ENCODE results near the gene IGF1.

The IGF1 gene

DNA sequence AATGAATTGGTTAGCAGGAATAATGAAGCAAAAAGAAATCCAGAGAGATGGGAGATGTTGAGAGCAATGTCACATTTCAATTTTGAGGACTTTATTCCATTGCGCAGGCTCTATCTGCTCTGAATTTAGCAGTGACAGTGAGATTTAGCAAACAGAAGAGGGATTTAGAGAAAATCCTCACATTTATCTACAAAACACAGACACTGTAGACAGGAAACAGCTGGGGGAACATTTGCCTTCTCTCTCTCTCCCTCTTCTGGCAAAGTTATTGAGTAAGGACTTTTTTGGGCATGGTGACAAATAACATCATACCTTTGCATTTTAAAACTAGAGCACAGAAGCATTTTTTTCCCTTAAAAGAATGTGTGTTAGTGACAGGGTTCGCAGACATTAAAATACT is at the start of gene IGF1:
IGF1 (minus strand) TSS at position 158 of the 400 bp plus-strand sequence. CDS start 182 bp downstream, outside the sequence.
- no peak for DNase-seq

DNA sequence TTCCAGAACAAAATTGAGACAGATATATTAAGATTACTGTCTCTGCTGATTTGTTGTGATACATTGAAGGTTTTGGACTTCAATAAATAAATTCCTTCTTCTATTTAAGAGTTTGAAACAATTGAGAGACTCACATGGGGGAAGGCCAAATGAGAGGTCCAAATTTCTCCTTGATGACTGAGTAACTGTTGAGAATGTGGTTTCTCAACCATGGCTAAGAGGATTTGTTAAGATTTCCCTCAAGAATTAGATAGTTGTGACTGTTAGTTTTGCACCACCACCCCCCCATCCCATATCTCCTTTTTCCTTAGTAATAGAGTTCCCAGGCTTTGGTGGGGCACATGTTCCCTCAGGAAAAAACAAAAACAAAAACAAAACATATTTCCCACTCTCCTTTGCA is 47.7 kb upstream of the IGF1 start:
- no peak for DNase-seq

DNA sequence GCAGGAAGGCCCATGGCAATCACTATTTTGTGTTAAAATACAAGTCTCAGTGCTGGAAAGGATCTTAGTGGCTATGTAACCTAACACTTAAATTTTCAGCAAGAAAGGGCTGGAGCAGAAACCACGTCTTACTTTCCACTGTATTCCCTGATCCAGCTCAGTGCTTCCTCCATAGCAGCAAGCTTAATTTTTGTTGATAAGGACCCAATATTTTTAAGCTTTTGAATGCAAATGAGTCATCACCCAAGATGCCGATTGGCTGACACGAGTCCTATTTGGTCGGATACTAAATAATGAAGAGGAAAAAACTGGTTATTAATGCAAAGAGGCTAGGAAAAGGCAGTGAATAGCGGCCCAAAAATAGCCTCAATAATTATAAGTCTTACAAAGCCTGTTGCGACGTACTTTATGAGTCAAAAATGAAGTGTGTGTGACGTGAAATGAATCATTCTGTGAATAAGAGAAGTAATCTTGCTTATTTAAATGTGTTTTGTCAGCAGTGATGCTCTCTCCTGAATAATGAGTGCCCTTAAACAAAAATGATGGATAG is 46.9 kb upstream of the IGF1 start:
- no peak for DNase-seq

DNA sequence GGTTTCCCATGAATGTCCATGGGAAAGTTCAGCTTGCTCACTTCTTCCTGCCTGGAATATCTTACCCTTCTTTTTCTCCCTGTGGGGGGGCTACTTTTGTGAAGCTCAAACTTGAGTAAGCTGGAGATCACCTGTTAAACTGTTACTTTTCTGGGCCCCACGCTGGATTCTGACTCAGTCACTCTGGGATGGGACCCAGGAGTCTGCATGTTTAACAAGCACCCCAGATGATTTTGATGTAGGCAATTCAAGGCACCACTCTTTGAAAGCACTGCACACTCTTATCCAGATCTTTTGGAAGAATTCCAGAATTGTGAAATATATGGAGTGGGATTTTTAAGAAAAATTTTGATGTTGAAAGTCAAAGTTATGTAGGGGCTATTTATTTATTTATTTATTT is 46.3 kb upstream of the IGF1 start:
- no peak for DNase-seq

DNA sequence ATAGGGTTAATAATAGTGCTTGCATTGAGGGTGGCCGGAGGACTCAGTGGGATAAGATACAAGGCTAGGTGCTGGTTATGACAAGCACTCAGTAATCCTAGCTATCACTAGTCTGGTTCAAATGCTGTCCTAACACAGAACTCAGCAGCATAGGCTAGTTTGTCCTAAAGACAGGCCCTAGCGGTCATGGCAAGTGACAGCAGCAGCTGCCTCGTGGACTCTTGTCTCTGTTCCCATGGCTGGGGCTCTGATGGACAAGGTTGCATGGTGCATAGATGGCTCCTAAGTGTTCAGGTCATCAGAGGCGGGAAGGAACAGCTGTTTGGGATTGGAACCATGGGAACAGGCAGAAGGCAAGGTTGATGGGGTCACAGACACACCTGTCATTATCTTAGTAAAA is 42.4 kb upstream of the IGF1 start:
- no peak for DNase-seq

DNA sequence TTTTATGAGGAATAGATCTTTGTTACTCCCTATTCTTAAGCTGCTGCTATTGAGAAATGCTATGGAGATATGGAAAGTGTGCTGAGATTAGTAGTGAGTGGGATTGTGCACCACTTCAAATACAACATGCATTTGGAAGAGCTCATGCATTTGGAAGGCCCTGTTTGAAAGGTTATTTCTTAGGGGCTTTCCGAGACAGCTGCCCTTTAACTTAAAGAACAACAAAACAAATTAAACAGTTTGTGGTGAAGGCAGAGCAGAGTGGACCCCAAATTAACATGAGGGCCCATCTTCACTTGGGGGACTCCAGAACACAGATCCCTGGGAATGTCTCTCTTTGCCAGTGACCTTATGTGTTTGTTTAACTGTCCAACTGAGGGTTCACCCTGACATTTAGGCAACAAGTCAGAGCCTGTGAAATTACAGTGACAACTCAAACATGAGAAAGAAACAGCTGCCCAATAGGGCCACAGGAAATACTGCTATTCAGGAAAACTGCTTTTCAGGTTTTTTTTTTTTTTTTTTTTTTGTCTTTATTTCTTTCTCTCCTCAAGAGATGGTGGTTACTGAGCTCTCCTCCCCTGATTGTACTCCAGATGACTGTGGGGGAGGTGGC is 41.4 kb upstream of the IGF1 start:
- DNase-seq: no peak

DNA sequence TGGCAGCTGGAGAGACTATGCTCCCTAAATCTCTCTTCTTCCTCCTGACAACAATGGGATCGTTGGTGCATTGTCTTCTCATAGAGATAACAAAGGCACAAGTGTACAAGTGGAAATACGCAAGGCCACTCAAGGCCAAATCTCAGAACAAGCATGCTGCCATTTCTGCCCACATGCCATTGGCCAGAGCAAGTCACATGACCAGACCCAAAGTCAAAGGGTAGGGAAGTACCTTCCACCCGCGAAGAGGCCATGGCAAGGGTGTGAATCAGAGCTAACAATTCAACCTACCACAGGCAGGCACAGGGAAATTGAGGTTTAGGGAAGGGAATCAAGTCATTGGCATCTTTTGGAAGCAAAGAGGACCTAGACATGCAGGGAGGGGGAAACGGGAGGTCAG is 38.5 kb upstream of the IGF1 start:
- DNase-seq: no peak

DNA sequence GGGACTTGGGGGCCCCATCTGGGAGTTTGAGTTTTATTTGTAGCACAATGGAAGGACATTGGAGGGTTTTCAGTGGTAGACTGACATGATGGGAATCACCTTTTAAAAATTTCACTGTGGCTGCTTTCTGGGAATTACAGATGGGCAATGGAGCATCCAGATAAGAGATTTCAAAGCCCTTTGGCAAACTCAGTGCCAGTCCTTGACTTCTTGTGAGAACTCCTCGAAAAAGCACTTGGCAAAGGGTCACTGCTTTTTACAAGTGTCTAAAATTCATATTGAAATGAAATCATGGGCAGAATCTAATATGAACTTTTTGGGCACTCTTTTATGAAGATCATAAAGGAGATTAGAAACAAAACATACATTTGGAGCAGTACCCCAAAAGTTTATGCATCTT is 34.3 kb upstream of the IGF1 start:
- DNase-seq: no peak

DNA sequence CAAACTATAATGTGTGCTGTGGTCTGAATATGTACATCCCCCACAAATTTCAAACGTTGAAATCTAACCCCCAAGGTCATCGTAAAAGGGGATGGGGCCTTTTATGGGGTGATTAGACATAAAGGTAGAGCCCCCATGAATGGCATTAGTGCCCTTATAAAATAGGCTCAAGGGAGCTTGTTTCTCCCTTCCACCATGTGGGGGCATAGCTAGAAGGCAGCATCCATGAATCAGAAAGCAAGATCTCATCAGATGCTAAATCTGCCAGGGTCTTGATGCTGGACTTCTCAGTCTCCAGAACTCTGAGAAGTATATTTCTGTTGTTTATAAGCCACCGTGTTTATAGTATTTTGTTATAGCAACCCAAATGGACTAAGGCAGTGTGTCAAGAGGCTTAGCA is 33.4 kb upstream of the IGF1 start:
- DNase-seq: no peak

DNA sequence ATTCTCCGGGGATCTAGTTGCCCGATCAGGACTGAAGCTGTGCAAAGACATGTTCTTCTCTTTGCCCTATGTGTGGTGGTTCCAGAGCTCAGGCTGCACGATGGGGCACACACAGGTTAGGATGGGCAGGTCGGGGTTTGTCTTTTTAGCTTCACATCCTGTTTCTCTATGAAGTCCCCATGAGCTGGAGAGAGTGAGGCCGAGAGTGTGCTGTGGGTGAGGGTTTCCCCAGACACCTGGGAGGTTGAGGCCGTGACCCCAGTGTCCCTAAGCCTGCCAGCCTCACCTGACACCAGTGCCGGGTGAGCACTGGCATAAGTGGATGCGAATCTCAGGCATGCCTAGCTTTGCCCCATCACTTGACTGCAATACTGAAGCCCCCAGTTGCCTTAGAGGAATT is 32.9 kb upstream of the IGF1 start:
- no peak for DNase-seq

DNA sequence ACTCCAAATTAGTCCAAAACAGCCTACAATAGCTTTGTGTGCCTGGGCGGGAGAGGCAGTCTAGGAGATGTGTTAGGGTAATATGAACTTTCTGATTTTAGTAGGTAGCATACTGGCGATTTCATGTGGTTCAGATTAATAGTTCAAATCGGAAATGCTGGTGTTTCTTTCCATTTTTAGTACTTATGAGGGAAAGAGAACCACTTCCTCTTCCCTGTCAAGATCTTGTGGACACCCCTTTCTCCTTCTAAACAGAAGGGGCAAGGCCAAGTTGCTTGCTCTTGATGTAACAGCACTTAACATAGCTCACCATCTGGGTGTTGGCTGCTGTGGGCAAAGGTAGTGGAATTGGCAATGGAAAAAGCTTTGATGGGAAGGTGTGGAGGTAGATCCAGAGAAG is 32.2 kb upstream of the IGF1 start:
- no peak for DNase-seq

DNA sequence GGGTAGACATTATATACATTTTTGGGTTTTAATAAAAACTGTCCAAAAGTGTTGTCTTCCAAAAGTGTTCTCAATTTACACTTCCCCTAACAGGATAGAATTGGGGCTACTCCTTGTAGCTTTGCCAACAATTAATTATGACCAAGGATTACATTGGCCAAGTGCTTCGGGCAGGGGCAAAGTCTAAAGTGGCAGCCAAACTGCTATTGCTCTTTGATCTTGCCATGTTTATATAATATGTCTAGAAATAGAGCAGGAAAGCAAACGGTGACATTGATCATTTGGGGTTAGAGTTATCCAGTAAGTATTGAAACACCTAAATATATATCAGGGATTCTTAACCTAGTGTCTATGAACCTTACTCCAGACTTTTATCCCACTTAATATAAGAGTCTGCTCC is 31.2 kb upstream of the IGF1 start:
- DNase-seq: no peak

DNA sequence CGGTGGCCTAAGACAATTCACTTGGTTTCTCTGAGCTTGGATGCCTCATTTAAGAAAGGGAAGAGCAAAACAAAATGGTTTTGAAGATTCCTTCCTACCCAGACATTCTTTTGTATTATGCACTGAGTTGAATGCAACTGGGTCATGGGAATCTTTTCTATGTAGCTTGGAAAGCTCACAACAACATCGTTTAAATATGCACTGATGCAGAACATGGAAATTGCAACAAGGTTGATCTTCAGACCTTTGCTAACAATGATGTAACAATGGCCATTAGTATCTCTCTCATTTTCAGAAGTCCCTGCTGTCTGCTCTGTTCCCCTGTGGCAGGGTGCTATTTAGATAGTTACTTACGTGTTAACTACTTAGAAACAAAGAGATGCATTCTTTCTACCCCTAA is 30.1 kb upstream of the IGF1 start:
- no peak for DNase-seq

DNA sequence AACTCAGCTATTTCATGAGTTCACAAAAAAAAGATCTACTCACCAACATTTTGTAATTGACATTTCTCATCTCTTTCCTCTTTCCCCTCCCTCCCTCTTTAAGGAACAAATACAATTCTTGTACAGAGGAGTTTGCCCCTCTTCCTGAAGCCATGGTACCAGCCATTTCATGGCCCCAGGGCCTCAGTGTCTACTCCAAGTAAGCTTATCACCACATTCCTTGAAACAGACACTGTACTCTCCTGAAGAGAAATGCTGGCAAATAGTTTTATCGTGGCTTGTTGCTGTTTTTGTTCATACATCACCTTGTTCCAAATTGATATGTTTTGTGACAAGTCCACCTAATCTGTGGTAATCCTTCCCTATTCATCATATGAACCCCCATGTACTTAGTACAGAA is 29.7 kb upstream of the IGF1 start:
- DNase-seq: no peak

DNA sequence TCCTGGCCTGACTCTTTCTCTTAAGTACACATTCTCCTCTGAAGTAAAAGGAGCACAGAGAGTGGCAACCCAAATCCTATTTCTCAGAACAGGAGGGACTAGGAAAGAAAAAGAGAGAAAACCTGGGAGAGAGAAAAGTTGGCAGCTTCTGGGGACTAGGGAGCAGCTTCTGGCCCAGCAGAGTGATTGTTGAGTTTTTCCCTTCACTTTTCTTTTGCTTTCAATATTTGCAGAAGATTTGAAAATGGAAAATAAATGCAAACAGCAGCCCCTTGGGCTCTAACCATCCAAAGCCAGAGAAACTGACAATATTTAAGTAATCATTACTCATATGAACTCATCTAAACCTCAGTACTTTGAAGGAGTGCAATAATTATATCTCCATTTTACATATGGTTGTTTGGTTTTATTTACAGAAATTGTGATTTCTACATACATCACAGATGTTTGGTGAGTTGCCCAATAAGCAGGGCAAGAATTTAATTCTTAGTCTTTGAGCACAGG is 28.8 kb upstream of the IGF1 start:
- no peak for DNase-seq

DNA sequence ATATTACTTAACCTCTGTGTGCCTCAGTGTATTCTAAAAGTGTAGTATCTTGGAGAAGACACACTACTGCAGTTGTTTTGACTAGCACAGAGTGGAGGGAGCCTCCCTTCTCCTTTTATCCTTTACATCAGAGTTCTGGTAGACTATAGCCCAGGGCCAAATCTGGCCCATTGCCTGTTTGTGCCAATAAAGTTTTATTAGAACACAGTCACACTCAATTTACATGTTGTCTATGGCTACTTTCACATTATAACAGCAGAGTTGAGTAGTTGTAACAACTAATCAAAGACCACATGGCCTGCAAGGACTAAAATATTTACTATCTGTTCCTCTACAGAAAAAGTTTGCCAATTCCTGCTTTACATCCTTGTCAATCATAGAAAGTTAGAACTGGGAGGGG is 27.7 kb upstream of the IGF1 start:
- no peak for DNase-seq

DNA sequence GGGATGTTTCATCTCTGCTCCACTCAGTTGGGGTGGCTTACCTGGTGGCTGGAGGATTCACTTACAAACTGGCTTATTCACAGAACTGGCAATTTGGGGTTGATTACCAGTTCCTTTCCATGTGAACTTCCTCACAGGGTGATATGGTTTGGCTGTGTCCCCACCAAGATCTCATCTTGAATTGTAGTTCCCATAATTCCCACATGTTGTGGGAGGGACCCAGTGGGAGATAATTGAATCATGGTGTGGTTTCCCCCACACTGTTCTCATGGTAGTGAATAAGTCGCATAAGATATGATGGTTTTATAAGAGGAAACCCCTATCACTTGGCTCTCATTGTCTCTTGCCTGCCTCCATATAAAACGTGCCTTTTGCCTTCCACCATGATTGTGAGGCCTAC is 26.9 kb upstream of the IGF1 start:
- DNase-seq: no peak

DNA sequence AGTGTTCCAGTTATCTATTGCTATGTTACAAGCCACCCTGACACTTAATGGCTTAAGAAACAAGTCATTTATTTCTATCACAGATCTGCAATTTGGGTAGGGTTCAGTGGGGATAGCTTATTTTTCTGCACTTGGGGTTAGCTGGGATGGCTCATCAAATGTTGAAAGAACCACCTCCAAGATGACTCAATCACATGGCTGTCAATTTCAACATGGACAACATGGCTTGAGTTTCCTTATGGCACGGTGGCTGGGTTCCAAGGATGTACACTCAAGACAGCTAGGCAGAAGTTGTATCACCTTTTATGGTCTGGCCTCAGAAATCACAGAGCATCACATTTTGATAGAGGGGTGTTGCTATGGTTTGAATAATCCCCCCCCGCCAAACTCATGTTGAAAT is 24.5 kb upstream of the IGF1 start:
- DNase-seq: no peak

DNA sequence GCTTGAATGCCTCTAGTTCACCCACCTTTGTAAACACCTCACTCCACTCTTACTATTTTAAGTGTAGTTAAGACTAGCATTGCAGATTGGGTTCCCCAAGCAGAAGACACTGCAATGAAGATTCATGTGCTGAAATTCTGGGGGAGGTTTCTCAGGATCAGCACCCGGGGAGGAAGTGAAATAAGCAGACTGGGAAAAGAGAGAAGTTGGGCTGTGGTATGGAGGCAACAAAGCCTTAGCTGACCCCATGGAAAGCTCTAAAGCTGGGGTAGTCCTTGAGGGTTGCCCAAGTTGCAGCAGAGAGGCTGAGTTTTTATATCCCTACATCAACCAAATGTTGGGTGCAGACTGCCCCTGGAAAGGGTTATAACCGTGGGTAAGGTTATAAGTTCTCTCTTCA is 23.9 kb upstream of the IGF1 start:
- no peak for DNase-seq

DNA sequence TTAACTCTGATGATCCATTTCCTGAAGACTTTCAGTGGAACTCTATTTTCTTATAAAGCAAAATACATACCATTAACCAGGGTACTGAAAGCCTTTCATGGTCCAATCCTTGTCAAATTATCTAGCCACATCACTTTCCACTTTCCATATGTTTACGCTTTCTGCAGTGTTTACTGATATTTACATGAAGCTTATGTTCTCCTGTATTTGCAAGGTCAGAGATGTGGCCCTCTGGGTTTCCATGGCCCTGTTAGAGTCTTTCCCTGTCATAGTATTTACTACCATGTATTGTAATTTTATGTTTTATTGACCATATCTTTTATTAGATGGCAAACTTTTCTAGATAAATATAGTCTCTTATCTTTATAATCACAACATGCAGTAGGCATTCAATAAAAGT is 23.5 kb upstream of the IGF1 start:
- DNase-seq: no peak

DNA sequence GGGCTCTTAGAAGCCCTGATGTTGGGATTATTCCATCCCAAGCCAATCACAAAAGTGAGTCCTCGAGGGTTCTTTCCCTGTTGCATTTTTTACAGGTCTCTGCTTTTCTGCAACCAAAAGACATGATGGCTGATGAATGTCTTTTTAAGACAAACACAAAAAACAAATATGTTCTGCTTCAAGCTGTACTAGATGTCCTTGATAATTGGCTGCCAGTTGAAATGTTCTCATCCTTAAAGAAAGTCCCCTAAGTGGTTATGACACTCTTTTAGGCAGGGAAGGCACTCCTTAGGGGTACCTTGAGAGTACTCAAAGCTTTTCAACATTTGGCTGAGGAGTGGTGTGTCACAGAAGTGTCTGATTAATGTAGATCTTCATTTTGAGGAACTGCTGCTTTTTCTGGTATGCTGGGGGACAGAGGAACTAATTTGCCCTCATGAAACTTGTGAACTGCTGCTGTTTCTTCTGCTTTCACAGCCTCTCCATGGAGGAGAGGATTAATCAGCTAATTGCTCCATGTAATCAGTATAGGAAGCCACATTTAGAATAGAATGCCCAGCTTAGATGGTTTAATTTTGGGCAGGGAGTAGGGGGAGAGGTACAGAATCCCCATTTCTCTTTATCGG is 22.8 kb upstream of the IGF1 start:
- no peak for DNase-seq

DNA sequence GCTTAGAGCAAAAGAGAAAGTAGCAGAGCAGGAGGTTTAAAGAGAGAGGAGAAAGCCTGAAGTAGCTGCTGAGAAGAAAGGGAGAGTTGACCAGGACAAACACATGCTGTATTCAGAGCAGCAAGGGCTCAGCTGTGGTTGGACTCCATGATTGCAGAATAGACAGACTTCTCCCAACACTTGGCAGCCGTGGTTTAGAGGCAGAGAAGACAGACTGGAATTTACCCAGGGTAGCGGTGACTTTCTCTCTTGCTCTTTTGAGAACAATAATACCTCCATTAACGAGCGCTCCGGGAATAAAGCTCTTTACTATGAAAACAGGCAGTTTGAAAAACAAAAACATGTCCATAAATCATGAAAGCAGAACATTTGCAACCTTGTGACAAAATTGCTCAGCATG is 21.4 kb upstream of the IGF1 start:
- DNase-seq: no peak

DNA sequence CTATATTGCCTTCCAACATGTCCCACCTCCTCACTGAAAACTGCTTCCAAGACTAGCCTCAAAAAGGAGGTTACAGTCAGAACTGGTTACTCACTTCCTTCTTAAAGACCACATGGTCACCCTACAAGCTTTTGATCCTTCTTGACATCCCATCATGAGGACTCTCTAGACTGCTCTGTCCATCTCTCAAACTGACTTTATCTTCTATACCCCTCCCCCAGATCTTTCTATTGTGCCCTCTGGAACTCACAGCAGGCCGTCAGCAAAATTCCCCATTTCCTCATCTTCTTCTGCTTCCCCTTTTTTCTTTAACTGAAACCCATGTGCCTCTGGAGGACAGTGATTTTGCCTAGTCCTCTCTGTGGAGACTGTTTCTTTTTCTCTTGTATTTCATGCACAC is 18.1 kb upstream of the IGF1 start:
- DNase-seq: no peak

DNA sequence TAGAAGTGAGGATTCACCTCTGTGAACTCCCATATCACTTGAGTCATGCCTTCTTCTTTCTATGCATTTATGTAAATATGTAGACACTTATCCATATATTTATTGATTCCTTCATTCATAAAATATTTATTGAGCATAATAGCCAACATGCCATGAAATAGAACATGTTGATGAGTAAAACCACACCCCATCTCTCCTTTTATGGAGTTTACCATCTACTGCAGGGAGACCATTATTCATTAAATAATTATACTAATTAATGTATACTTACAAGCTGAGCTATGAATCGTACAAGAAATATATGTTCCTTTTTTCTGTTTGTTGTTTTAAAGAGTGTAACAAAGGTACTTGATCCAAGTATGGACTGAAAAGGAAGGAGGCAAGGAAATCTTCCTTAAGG is 17.4 kb upstream of the IGF1 start:
- no peak for DNase-seq

DNA sequence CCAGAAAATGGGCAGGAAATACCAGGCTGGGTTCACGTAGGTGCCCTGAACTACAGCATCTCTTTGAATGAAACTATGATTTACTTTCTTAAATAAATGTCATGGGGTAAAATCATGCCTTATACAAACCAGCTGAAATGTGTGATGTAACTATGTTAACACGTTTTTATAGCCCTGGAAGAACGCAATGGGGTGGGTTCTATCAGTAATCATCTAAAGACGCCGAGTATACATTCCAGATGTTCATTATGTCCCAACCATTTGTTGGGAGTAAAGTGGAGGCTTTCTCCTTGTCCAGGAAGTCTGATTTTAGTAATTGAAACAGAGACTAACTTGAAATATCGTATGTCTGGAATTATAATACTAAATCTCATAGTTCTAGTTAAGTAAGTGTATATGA is 16.2 kb upstream of the IGF1 start:
- DNase-seq: no peak
